GM23338 (cell line): ENCODE results near the gene GNAT2. TPM values are rescaled to one million over a fixed set of nuclear protein-coding genes. Genes with fewer than 3 reads are reported as not detected.

Experiments used
- microRNA counts: library from miRNA; unstranded; fragments of <30 nt; microRNA quantifications from one replicate; lab custom pipeline; 2017
- polyA plus RNA-seq: library from polyadenylated mRNA; unstranded; fragments of >200 nt; fragmentation: Nextera tagmentation; extraction: Ambion mirVana; gene quantifications from 2 replicates; pipeline ENCODE4 v1.2.1, GENCODE V29; 2016
- small RNA-seq: library from RNA; depleted of rRNA; stranded (forward); fragments of <200 nt; gene quantifications from one replicate; pipeline ENCODE3, GENCODE V24; 2014; ENCODE audit warnings: low replicate concordance
- total RNA-seq: library from RNA; depleted of rRNA; stranded (reverse); fragments of >200 nt; shearing (Covaris generic); gene quantifications from 2 replicates; pipeline ENCODE4 v1.2.3, GENCODE V29; 2014; rRNA removed

GNAT2 gene
- total and polyA plus RNA-seq, 2 experiments from 2014 or later = 0.21 TPM; not detected in 1

MicroRNAs encoded within 50 kb of the gene (microRNA counts, 767-probe panel; counts per million panel counts)
- 7,056 counts per million, percentile 38 among the panel's probes with 10 or more counts for microRNA hsa-miR-197-3p (lab: Ali Mortazavi, UCI)

Small RNA genes within 50 kb of the gene (small RNA-seq; reads per million reads assigned to genes)
- gene RNU6V = not detected

Other genes with a start within 250 kb of the GNAT2 start
- gene SORT1, start 221.7 kb downstream of the GNAT2 start, total RNA-seq = 51.7 and 55.4 TPM in 2 replicates
- gene SORT1, start 221.7 kb downstream of the GNAT2 start, polyA plus RNA-seq = 10.3 and 10.9 TPM in 2 replicates
- 94.2 and 104 TPM in 2 replicates for gene PSMA5, start 193.2 kb downstream of the GNAT2 start, total RNA-seq
- 107 and 126 TPM in 2 replicates for gene PSMA5, start 193.2 kb downstream of the GNAT2 start, polyA plus RNA-seq
- 0.49 and 1.6 TPM in 2 replicates for gene SYPL2, start 153.1 kb downstream of the GNAT2 start, total RNA-seq
- gene SYPL2, start 153.1 kb downstream of the GNAT2 start, polyA plus RNA-seq = 0.40 and 0.56 TPM in 2 replicates
- gene ATXN7L2, start 135.7 kb downstream of the GNAT2 start, total RNA-seq = 9.4 and 9.9 TPM in 2 replicates
- 8.0 and 9.4 TPM in 2 replicates for gene ATXN7L2, start 135.7 kb downstream of the GNAT2 start, polyA plus RNA-seq
- gene CYB561D1, start 125.5 kb downstream of the GNAT2 start, total RNA-seq = 2.7 and 4.4 TPM in 2 replicates
- 0.89 and 0.95 TPM in 2 replicates for gene CYB561D1, start 125.5 kb downstream of the GNAT2 start, polyA plus RNA-seq
- 2.3 and 3.8 TPM in 2 replicates for gene AMIGO1, start 109.9 kb downstream of the GNAT2 start, total RNA-seq
- 0.53 and 0.61 TPM in 2 replicates for gene AMIGO1, start 109.9 kb downstream of the GNAT2 start, polyA plus RNA-seq
- gene GPR61, start 79.7 kb downstream of the GNAT2 start, total RNA-seq = 0.58 TPM in 1 of 2 replicates, not detected in the other
- 0.13 and 0.28 TPM in 2 replicates for gene GPR61, start 79.7 kb downstream of the GNAT2 start, polyA plus RNA-seq
- gene GNAI3, start 71.0 kb downstream of the GNAT2 start, total RNA-seq = 9.6 and 10.2 TPM in 2 replicates
- gene GNAI3, start 71.0 kb downstream of the GNAT2 start, polyA plus RNA-seq = 4.0 and 4.5 TPM in 2 replicates
- 58.6 and 62.1 TPM in 2 replicates for gene AMPD2, start 221 bp upstream of the GNAT2 start, total RNA-seq
- gene AMPD2, start 221 bp upstream of the GNAT2 start, polyA plus RNA-seq = 23.1 and 24.5 TPM in 2 replicates
- gene GSTM4, start 36.5 kb upstream of the GNAT2 start, total RNA-seq = 8.6 and 12.8 TPM in 2 replicates
- 12.9 and 17.3 TPM in 2 replicates for gene GSTM4, start 36.5 kb upstream of the GNAT2 start, polyA plus RNA-seq
- 8.9 and 20.3 TPM in 2 replicates for gene GSTM2, start 48.4 kb upstream of the GNAT2 start, total RNA-seq
- gene GSTM2, start 48.4 kb upstream of the GNAT2 start, polyA plus RNA-seq = 12.1 and 16.0 TPM in 2 replicates
- gene GSTM1, start 68.2 kb upstream of the GNAT2 start, total RNA-seq = not detected in 2 replicates
- gene GSTM1, start 68.2 kb upstream of the GNAT2 start, polyA plus RNA-seq = not detected in 2 replicates
- gene GSTM5, start 92.6 kb upstream of the GNAT2 start, total RNA-seq = 2.5 and 4.8 TPM in 2 replicates
- gene GSTM5, start 92.6 kb upstream of the GNAT2 start, polyA plus RNA-seq = 4.4 and 5.0 TPM in 2 replicates
- gene GSTM3, start 121.4 kb upstream of the GNAT2 start, total RNA-seq = 3.1 and 7.4 TPM in 2 replicates
- 3.9 and 4.1 TPM in 2 replicates for gene GSTM3, start 121.4 kb upstream of the GNAT2 start, polyA plus RNA-seq
- gene EPS8L3, start 144.3 kb upstream of the GNAT2 start, total RNA-seq = not detected in 2 replicates
- not detected in 2 replicates for gene EPS8L3, start 144.3 kb upstream of the GNAT2 start, polyA plus RNA-seq